HG02884 (cell line): ENCODE data around the gene IRF7.
A peak's percentile ranks its signal among the peaks of the same experiment; 100 is the strongest.

Source experiments
- ATAC-seq: cut with Tn5 transposase; IDR thresholded peaks from one replicate; pipeline ENCODE4 v1.9.1; 2021; ENCODE audit warnings: mild to moderate bottlenecking, moderate library complexity; ENCODE audit not compliant: unreplicated experiment

Gene IRF7

DNA sequence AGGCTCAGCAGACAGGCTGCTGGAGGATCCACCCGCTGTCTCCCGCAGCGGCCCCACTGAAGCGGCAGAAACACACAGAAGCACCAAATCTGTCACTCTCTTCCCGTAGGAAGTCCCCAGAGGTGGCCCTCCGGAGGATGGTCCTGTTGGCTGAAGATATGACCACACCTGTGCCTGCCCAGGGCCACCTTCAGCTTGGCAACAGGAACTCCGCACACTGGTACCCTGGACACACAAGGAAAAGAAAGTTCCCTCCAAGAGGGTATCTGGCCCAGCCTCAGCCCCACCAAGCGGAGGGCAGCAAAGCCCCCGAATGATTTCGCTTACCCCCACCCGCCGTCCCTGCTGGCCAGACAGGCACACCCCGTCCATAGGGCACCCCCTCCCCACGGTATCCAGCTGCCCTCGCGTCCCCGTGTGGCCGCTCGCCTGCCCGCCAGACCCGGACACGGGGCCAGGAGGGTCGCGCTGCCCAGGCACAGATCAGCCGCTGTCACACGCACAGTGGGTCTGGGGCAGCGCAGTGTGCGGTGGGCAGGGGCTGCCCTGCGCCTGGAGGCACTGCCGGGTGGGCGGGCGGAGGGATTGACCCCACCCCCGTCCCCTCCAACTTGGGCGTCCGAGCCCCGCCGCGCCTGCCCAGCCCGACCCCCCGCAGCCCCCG is 48.0 kb downstream of the IRF7 start:
- ATAC-seq, result peak; percentile 3

DNA sequence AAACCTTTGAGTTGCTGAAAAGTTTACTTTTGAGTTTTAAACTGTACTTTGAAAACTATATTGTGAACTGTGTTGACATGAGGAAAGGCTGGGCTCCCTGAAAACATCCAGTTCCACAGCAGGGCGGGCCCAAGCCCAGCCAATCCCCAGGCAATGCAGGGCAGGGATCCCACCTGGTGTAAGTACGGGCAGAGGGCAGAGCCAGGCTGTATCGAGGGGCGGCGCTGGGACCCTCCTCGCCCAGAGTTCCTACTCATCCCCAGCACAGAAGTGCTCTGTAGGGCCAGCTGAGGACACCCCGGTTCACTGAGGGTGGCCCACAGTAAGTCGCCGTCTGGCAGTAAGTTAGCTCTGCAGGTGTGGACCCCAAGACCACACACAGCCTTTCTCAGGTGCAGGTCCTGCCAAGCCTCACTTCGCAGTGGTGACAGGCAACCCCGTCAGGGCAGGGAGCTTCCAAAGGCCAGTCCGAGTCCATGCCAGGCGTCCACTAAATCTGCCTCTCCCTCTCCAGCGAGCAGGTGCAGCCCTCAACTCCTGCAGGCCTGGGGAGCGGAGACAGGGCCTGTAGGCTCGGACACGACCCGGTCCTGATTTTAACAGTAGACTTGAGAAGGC is 48.6 kb downstream of the IRF7 start:
- no peak for ATAC-seq

DNA sequence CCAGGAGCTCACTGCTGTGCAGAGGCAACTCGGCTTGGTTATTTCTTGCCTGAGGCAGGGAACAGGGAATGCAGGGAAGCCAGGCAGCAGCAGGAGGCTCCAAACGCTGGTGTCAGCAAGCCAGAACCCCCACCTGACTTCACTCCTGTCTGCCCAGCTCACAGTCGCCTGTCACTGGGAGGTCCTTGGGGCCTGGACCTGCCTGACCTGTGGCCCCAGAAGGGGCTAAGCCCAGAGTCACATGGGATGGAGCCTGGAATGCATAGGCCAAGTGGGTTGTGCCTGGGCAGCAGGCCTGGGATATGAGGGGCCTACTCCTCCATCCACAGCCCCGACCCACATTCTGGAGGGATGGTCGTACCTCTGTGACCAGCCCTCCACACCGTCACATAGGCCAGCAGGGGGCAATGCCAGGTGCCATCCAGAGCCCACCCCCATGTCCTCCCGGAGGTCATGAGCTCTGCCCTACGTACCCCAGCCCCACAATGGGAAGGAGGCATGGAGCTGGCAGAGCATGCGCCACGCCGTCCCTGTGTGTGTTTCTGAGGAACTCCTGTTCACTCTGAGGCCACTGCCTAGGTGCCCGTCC is 49.7 kb downstream of the IRF7 start:
- ATAC-seq, result no peak

DNA sequence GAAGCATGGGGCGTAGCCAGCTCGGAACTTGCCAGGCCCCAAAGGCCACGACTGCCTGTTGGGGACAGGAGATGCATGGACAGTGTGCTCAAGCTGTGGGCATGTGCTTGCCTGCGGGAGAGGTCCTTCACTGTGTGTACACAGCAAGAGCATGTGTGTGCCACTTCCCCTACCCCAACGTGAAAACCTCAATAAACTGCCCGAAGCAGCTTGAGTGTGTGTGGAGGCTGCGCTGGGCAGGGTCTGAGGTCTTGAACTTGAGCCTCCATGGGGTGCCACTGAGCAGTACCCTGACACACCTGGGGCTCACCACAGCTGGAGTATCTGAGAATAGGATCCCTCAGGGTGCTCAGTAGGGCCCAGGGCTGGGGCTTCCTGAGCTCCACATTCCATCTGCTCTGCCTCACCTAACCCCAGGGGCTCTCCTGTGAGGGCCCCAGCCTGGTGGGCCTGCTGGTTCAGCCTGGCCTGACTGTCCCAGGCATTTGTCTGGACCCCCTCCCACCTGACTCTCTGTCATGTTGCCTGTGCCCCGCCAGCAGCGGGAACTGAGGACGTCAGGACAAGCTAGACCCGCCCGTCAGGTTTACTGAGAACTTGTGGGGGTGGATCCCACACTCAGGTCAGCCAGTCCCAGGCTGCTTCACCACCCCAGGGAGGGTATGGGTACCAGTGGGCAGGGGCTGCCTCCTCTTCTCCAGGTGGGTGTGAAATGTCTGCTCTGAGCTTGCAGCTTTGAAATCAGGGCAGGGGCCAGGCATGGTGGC is 51.8 kb downstream of the IRF7 start:
- ATAC-seq, result no peak

DNA sequence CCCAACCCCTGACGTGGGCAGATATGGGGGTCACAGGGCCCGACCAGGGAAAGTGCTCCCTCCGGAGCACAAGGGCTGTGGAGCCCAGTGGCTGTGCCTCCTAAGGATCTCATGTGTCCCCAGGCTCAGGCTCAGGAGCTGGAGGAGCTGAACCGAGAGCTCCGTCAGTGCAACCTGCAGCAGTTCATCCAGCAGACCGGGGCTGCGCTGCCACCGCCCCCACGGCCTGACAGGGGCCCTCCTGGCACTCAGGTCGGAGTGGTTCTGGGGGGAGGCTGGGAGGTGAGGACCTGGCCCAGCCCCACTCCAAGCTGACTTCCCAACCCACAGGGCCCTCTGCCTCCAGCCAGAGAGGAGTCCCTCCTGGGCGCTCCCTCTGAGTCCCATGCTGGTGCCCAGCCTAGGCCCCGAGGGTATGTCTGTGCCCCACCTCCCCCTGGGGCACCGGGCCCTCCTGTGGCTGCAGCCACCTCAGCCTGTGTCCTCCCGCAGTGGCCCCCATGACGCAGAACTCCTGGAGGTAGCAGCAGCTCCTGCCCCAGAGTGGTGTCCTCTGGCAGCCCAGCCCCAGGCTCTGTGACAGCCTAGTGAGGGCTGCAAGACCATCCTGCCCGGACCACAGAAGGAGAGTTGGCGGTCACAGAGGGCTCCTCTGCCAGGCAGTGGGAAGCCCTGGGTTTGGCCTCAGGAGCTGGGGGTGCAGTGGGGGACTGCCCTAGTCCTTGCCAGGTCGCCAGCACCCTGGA is 52.5 kb downstream of the IRF7 start:
- no peak for ATAC-seq
